Fibroblast of gingiva (primary cell): ENCODE results near the gene TMPRSS6.

ENCODE experiments used
- DNase-seq: peaks from one replicate; pipeline ENCODE4 v3.0.0-alpha.2; 2011; ENCODE audit warnings: low read depth

The TMPRSS6 gene

GRCh38 chr22:37117092-37117491 lies 7.6 kb upstream of the TMPRSS6 start:
- DNase-seq, result no peak

DNA sequence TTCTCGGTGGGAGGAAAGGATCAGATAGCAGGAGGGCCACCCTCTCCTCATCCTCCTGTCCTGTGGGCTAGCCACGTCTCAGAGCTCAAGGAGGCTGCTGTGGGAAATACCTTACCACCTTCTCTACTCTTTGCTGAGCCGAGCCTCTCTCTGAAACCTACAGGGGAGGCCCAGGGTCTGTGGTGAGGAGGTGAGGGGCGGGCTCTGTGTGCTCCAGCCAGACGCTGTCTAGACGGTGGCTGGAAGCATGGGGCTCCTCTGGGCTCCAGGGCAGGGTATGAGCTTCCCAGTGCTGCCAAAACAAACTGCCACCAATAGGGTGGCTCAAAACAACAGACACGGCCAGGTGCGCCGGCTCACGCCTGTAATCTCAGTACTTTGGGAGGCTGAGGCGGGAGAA lies 5.5 kb upstream of the TMPRSS6 start:
- no peak for DNase-seq

DNA sequence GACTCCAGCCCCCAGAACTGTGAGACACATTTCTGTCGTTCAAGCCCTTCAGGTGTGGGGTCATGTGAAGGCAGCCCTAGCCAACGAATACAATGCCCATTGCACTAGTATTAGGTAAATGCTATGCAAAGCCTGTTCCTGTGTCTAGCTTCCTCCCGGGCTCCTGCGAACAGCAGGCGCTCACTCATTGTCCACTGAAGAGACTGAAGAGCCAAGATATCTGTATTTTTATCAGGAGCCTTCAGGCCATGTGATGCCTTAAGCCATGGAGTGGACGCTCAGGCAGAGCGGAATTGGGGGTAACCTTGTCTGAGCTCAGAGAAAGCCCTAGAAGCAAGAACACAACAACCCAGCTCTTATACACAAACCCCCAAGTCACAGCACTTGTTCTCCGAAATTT lies 4.2 kb upstream of the TMPRSS6 start:
- DNase-seq, result no peak

- DNase-seq, result no peak
Measured at GRCh38 chr22:37112084-37112728, 2.7 kb upstream of the TMPRSS6 start.

DNA sequence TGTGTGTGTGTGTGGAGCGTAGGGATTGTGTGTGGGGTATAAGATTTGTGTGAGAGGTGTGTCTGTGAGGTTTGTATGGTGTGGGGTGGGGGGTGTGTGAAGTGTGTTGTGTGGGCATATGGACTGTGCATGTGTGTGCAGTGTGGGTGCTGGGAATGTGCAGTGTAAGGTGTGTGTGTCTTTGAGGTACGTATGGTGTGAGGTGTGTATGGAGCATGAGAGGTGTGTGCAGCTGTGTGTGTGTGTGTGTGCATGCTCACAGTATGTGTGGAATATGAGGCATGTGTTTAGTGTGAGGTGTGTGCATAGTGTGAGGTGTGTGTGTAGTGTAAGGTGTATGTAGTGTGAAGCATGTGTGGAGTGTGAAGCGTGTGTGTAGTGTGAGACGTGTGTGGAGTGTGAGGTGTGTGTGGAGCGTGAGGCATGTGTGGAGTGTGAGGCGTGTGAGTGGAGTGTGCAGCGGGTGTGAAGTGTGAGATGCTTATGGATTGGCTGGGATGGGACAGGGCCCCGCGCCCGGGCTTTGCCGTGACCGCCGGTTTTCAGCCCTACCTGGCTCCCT lies 1.7 kb upstream of the TMPRSS6 start:
- DNase-seq, result no peak

DNA sequence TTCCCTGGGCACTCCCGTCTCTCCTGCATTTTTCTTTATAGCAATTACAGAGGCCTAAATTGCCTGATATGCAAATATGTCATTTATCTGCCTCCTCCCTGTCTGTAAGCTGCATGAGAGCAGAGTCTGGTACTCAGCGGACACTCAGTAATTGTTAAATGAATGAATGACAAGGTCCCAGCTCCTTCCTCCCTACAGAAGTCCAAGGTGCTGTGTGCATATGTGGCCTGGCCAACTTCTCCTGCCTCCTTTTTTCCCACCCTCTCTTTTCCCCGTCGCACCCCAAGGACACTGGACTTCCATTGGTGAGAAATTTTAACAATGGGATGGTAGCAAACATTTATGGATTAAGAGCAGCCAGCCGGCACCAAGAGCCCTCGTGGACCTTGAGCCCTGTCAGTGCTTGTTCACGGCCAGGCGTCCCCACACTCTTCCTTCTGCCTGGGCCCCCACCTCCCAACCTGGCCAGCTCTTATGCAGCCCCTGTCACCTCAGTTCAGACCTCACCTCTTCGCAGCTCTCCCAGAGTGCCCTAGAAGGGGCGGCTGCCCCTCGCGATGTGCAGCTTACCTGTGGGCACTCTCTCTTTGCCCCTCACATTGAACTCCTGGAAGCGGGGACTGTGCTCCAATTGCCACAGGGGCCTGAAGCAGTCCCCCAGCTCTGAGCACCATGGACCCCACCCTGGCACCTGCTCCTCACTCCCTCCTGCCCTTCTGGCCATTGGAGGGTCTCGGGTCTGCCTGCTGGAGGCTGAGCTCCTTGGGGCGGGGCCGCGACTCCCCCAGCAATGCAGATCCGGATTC lies 1.5 kb downstream of the TMPRSS6 start:
- no peak for DNase-seq

DNA sequence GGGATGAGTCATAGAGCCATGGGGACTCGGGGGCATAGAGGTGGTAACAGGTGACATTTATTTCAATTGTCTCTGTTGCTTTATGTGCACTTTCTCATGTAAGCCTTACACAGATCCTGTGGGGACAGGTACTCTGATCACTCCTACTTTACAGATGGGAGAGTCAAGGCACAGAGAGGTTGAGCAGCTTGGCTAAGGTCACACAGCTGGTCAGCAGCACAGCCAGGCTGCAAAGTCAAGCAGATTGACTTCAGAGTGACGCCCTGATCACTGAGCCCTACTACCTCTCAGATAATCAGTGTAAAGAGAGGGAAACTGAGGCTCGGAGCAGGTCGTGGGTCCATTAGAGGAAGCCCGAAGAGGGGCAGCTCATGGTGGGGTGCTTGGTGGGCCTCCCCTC lies 3.5 kb downstream of the TMPRSS6 start:
- DNase-seq, result no peak

GRCh38 chr22:37105154-37105553 lies 4.4 kb downstream of the TMPRSS6 start:
- no peak for DNase-seq

GRCh38 chr22:37103656-37104452 lies 5.7 kb downstream of the TMPRSS6 start:
- no peak for DNase-seq

- DNase-seq, result no peak
Measured at GRCh38 chr22:37103151-37103550, 6.4 kb downstream of the TMPRSS6 start.

DNA sequence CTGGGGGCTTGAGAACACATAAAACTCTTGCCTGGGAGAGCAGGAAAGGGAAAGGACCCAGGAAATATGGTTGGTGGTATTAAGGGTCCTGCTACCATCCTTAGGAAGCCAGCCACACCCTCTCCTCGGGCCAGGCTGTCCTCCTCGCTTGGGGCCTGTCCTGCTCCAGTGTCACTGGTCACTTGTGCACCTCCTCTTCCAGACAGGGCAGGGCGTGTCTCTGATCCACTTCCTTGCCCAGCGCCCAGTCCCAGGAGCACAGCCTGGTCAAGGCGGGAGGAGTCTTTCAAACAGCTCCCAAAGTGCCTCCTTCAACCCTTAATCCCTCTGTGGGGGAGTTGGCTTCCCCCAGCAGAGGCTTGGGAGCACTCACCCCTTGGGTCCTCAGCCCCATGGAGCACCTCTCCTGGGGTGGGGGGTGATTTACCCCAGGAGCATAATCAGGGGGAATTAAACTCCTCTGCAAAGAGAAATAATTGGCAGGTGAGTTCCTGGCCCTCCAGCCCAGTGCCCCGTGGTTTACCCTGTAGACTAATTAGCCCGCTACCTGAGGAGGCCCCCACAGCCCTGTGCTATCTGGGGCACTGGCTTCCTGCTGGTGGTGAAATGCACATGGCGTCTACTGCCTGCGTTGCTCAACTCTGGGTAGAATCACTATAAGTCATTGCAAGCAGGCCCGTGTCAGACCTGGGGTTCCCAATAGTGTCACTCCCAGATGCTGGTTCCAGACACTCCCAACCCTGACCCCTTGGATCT lies 8.0 kb downstream of the TMPRSS6 start:
- no peak for DNase-seq

GRCh38 chr22:37100589-37101127 lies 8.9 kb downstream of the TMPRSS6 start:
- DNase-seq, result no peak

DNA sequence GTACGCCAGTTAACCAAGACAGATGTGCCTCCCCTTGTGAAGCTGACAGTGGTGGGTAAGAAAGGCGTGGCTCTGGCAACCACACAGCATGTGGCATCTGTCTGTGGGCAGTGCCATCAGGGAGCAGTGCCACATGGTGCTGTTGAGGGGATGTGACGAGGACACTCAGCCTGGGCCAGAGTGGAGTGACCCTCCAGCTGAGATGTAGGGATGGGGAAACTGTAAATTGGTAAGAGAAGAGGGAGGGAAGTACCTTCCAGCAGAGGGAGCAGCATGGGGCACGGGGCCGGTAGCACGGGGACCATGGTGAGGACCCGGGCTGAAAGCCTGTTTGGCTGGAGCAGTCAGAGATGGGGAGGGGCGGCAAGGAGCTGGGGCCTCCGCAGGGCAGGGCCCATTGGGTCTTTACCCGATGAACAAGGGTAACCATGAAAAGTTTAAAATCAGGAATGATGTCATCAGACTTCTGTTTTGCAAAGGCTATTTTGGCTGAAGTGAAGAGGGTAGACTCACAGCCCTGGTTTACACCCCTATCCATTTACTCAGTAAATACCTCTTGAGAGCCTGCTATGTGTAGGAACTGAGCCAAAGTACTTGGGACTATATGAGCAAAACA lies 10.4 kb downstream of the TMPRSS6 start:
- no peak for DNase-seq

GRCh38 chr22:37097346-37097745 lies 12.2 kb downstream of the TMPRSS6 start:
- no peak for DNase-seq

DNA sequence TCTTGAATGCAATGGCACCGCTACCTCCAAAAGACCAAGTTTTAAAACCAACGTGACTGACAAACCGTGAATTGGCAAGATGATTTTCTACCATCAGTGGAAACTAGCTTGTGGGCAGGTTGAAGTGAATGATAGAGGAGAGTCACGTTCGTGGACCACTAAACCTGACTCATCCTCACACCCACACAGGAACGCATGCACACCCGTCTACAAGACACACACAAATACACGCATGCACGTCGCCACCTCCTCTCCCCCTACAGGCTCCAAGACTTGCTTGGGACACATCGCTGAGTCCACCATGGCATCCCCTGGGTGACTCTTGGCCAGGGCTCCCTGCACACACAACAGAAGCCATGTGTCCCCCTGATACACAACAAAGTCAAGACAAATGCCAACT lies 14.4 kb downstream of the TMPRSS6 start:
- no peak for DNase-seq

DNA sequence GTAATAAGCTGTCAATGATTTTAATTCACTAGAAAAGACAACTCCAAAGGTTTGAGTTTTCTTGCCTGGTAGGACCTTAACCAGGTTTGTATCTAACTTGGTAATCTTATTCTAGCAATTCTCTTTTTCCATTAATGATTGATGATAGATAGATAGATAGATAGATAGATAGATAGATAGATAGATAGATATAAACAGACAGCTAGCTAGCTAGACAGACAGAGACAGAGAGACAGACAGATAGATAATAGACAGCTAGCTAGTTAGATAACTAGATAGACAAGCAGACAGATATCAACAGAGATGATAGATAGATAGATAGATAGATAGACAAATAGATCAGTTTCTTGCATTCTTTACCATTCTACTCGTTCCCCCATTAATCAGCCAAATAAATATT lies 15.3 kb downstream of the TMPRSS6 start:
- no peak for DNase-seq

DNA sequence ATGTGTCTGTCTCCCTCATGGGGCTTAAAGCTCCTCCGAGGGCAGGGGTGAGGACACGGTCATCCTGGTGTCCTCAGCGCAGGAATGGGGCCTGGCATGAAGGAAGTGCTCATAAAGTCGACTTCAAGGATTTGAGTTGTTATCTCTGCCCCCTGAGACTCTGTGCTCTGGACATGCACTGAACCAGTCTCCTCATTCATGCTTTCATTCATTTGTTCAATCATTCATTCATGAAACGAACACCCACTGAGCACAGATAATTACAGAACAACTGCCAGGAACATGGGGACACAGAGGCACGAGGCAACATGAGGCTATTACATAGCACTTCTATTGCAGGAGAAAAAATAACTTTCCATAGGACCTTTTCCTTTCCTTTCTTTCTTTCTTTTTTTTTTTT lies 16.5 kb downstream of the TMPRSS6 start:
- no peak for DNase-seq

- DNase-seq, result no peak
Measured at GRCh38 chr22:37091994-37092393, 17.5 kb downstream of the TMPRSS6 start.

DNA sequence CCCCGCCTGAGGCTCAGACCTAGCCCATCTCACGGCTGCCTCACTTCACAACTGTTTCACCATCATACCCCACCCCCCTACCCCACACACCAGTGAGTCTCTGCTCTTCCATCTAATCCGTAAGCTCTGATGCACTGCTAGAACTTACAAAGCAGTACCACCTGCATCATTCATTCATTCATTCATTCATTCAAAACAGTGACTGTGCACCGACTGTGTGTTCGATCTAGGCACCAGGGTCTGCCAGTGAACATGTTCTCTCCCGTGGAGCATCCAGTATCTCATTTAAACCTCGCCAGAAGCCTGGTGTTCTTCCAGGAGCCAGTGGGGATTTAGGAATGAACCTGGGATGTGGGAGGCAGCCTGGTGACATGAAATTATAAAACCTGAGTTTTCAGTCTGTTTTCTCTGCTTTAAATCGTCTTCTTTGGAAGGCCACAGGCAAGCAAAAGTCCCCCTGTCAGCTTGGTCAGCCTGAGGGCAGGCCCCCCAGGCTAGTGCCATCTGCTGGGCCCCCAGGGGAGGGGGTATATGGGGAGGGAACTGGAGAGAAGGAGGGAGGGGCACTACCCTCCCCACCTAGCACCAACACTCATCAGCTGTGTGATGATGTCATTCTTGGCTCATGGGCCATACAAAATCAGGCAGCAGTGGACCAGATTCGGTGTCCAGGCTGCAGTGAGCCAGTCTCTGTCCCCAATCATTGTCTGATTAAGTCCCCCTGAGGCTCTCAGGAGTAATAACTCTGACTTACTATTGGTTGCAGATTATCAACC lies 18.4 kb downstream of the TMPRSS6 start:
- no peak for DNase-seq

DNA sequence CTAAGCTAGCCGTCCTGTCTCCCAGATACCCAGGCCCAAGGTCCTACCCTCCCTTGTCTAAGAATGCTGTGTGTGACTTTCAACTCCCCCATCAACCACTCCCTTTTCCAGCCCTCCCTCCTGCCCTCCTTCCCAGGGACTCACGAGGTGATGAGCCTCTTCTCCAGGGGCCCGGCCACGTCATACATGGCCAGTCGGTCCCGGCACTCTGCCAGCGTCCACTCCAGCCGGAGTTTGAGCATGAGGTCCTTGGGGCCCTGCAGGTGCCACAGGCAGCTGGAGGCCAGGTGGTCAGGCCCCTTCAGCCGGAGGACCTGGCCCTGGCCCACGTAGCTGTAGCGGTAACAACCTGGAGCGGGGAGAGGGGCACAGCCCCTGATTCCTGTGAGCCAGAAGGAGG lies 20.1 kb downstream of the TMPRSS6 start:
- no peak for DNase-seq
